NT2/D1 (cell line): ENCODE data around the gene ITPR2.

Source experiments
- DNase-seq: peaks from one replicate; pipeline ENCODE4 v3.0.0-alpha.2; 2011; ENCODE audit warnings: low read depth, low spot score
- H3K27me3 ChIP-seq: 2 replicates; pipeline ENCODE4 v1.6.0; 2011; ENCODE audit warnings: mild to moderate bottlenecking; ENCODE audit not compliant: insufficient read length, insufficient read depth
- H3K36me3 ChIP-seq: 2 replicates; pipeline ENCODE4 v1.6.1; 2011; ENCODE audit warnings: mild to moderate bottlenecking, low read length, mixed read lengths; ENCODE audit not compliant: insufficient read depth, insufficient read length
- H3K4me1 ChIP-seq: 2 replicates; pipeline ENCODE4 v1.5.1; 2011; ENCODE audit not compliant: insufficient read depth, insufficient read length
- H3K4me3 ChIP-seq: 2 replicates; pipeline ENCODE4 v1.5.1; 2011; ENCODE audit warnings: low read depth; ENCODE audit not compliant: insufficient read length
- H3K9ac ChIP-seq: 2 replicates; pipeline ENCODE4 v1.6.0; 2011; ENCODE audit warnings: low read depth; ENCODE audit not compliant: insufficient read length
- H3K9me3 ChIP-seq: 2 replicates; pipeline ENCODE4 v1.5.1; 2011; ENCODE audit warnings: mild to moderate bottlenecking, low read length; ENCODE audit not compliant: insufficient read depth
- SUZ12 ChIP-seq: IDR thresholded peaks from 2 replicates; pipeline ENCODE4 v1.6.1; 2011; ENCODE audit not compliant: insufficient read length, insufficient read depth; ENCODE audit errors: extremely low read depth
- YY1 ChIP-seq: IDR thresholded peaks from 2 replicates; pipeline ENCODE4 v1.6.1; 2011; ENCODE audit not compliant: insufficient read length, insufficient read depth
- ZNF274 ChIP-seq: IDR thresholded peaks from 2 replicates; pipeline ENCODE4 v1.6.1; 2011; ENCODE audit warnings: mild to moderate bottlenecking, low read depth, low read length

ITPR2 gene

DNA sequence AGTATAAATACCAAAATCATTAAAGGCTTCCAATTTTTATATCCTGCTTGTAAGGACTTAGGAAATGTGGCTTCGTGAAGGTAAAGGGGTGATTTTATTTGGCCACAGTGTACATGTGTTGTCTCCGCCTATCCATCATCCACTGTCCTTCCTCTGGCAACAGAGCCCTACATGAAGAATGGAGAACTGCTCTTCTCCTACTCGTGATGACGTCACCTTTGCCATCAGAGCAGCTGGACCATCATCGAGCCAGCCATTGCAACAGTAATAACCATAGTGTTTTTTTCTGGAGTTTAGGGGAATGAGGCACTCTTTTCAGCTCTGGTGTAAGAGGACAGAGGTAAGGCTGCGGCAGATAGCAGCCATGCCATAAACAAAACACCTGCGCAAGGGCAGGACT, 19.2 kb downstream of the ITPR2 start:
- H3K36me3 ChIP-seq = no peaks in the 10 kb centered on the region
- no peak overlapping the region for H3K9ac ChIP-seq
- no peak for TF ChIP-seq YY1
- no peak for TF ChIP-seq SUZ12
- no peak for TF ChIP-seq ZNF274
- no peaks in the 10 kb centered on the region for H3K27me3 ChIP-seq
- no peaks in the 10 kb centered on the region for H3K9me3 ChIP-seq
- H3K4me1 ChIP-seq = no peaks in the 10 kb centered on the region
- H3K4me3 ChIP-seq = no peak overlapping the region
- DNase-seq = no peak

DNA sequence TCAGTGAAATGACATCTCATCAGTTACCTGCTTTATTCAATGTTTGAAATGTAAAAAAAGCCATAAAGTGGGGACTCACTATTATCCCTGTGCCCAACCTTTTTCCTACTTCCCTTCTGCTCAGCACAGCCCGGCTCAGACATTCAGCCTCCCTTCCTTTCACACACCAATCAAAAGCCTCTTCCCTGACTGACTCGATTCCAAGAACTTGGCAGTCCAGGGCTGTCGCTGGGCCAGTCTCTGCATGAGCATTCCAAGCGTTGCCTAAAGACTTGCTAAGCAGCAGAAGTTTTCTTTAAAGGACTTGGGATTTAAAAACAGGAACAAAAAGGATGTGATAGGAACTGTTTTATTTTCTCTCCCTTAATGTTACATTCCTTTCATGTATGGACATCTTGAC, 22.7 kb downstream of the ITPR2 start:
- Histone ChIP-seq H3K4me1 (no peaks in the 10 kb centered on the region), H3K9me3 (no peaks in the 10 kb centered on the region), H3K9ac (no peak overlapping the region), H3K4me3 (no peak overlapping the region), H3K36me3 (no peaks in the 10 kb centered on the region), H3K27me3 (no peaks in the 10 kb centered on the region)
- no peak for TF ChIP-seq ZNF274
- TF ChIP-seq SUZ12 = no peak
- TF ChIP-seq YY1 = no peak
- peak; percentile 75 for DNase-seq

DNA sequence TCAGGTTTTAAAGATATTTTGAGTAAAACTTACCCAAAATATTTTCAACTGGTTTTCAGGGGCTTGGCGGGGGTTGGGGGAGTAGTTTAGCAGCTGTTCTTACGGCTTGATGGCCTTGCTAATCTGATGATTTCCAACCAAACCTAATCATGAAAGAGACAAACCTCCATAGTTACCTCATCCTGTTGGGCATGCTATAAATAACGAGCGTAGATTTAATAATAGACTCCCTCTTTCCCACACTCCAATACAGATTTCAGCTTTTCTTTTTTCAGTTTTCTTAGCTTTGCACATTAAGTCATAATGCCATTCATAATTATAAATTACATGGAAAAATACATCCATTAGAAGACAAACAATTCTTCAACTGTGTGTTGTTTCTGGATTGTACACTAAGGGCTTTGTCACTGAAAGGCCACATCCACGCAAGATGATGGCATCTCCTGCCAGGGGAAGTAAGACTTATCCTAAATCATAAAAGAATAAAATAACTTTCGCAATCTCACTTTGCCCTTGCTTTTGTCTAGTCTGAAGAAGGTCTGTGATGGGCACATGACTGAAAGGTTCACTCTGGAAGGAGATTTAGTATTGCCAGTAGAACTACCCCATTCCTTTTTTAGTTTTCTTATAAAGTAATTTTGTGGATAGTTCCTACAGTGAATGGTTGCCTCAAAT, 23.2 kb downstream of the ITPR2 start:
- Histone ChIP-seq H3K9me3 (no peaks in the 10 kb centered on the region), H3K27me3 (no peaks in the 10 kb centered on the region), H3K9ac (no peak overlapping the region), H3K4me3 (no peak overlapping the region), H3K36me3 (no peaks in the 10 kb centered on the region), H3K4me1 (no peaks in the 10 kb centered on the region)
- no peak for DNase-seq
- TF ChIP-seq SUZ12 = no peak
- TF ChIP-seq ZNF274 = no peak
- TF ChIP-seq YY1 = no peak

DNA sequence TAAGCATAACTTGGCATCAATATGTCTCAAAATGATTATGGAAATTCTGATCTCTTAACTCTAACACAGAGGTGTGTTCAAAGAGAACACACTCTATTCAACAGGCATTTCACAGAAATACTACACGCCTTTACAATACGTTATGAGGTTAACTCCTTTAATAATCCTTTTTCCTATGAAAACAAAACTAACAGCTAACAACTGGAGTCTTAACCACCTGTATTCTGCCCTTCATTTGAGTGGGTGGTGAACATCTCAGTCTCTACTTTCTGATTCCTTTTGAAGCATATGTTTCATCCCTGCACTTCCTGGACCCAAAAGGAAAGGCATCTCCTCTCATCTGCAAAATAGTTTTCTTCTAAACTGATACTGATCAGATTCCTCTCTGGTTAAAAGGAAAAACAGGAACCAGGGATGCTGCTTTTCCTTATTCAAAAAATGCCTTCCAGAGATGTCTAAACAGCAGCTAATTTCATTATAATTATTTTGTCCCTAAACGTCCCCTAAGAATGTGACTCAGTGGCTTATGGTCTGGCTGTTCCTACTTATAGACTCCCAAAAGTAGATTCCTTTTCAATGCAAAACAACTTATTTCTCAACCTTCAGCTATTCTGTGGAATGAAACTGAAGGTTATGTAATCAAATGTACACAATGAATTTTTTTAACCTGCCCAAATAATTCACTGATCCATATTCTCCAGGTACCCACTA, 24.1 kb downstream of the ITPR2 start:
- Histone ChIP-seq H3K4me1 (no peaks in the 10 kb centered on the region), H3K9me3 (no peaks in the 10 kb centered on the region), H3K27me3 (no peaks in the 10 kb centered on the region), H3K9ac (no peak overlapping the region), H3K36me3 (no peaks in the 10 kb centered on the region), H3K4me3 (no peak overlapping the region)
- no peak for TF ChIP-seq YY1
- no peak for DNase-seq

DNA sequence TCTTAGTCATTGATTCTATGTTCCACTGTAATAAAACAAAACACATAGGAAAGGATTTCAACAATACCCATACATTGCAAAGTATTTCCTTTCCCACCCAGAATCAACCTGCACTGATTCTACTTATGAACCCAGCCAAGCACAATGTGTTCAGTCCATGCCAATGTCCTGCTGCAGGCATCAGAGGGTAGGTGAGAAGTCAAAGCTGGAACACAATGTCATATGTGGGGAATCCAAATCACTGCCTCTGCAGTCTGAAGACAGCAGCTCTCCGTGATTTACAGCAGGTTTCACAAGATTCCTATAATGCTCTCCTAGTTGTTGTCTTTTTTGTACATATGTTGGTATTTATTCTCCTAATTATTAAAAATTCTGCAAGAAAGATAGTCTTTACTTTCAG, 25.7 kb downstream of the ITPR2 start:
- DNase-seq = no peak
- Histone ChIP-seq H3K9me3 (no peaks in the 10 kb centered on the region), H3K4me3 (no peak overlapping the region), H3K4me1 (no peaks in the 10 kb centered on the region), H3K9ac (no peak overlapping the region), H3K36me3 (no peaks in the 10 kb centered on the region), H3K27me3 (no peaks in the 10 kb centered on the region)
- no peak for TF ChIP-seq YY1

DNA sequence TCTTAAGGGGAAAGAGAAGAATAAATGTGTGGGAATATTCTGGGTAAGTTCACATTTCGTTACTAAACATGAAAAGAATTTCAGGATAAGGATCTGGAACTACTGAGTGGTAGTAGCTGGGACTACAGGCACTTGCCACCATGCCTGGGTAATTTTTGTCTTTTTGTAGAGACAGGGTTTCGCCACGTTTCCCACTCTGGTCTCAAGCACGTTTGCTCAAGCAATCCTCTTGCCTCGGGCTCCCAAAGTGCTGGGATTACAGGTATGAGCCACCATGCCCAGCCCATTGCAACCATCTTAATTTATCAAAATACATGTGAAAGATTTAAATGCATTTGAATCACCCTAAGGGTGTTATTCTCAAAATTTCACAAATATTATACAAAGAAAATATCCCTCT, 26.4 kb downstream of the ITPR2 start:
- no peaks in the 10 kb centered on the region for H3K9me3 ChIP-seq
- no peaks in the 10 kb centered on the region for H3K4me1 ChIP-seq
- no peaks in the 10 kb centered on the region for H3K36me3 ChIP-seq
- no peaks in the 10 kb centered on the region for H3K27me3 ChIP-seq
- H3K9ac ChIP-seq = no peak overlapping the region
- H3K4me3 ChIP-seq = no peak overlapping the region
- no peak for DNase-seq
- no peak for TF ChIP-seq SUZ12
- TF ChIP-seq YY1 = no peak
- TF ChIP-seq ZNF274 = no peak

DNA sequence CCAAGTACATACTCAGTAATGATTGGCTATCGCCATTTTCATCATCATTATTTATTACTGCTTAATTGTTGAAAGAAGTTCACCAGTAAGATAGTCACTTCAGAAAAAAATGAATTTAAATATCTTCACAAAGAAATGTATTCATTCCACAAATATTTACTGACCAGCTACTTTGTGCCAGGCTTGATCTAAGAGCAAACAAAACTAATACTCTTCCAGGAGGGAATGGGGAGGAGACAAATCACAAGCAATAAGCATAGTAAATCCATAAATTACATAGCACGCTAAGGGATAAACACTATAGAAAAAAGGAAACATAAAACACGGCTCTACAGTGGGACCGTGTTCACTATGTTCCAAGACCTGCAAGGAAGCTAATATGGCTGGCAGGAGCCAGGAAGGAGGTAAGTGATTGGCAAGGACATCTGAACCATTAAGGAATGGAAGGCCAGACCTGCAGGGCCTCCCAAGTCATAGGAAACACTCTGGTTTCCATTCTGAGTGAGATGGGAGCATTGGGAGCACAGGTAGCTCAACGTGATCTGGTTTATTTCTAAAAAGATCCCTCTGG, 27.5 kb downstream of the ITPR2 start:
- H3K9me3 ChIP-seq = no peaks in the 10 kb centered on the region
- H3K9ac ChIP-seq = no peak overlapping the region
- no peaks in the 10 kb centered on the region for H3K4me1 ChIP-seq
- no peaks in the 10 kb centered on the region for H3K36me3 ChIP-seq
- H3K27me3 ChIP-seq = no peaks in the 10 kb centered on the region
- TF ChIP-seq YY1 = no peak
- no peak for TF ChIP-seq ZNF274
- no peak overlapping the region for H3K4me3 ChIP-seq
- DNase-seq = no peak

DNA sequence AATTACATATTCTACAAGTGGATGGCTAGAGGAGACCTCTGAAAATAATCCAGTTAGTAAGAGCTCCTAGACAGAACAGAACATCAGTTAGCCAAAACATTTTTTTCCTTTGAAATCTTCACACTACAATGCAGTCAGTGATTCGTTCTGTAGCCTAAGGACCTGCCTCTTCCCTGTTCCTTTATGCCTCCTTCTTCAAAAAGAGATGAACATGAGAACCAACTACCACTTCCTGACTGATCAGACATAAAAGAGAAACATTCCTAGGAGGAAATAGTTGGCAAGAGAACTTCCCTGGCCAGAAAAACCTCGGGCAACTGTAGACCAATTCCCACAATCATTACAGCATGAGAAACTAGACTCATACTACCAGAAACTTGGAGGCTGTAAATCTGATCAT, 29.4 kb downstream of the ITPR2 start:
- Histone ChIP-seq H3K9ac (no peak overlapping the region), H3K9me3 (no peaks in the 10 kb centered on the region), H3K27me3 (no peaks in the 10 kb centered on the region), H3K4me3 (no peak overlapping the region), H3K36me3 (no peaks in the 10 kb centered on the region), H3K4me1 (no peaks in the 10 kb centered on the region)
- no peak for DNase-seq
- no peak for TF ChIP-seq ZNF274
- no peak for TF ChIP-seq YY1
- no peak for TF ChIP-seq SUZ12
